NCI-H510A treated with DMSO at 0.1 percent for 48 hours (cell line): ENCODE measurements around the gene DGCR8.

Source experiments
- DNase-seq: peaks from one replicate; lab custom pipeline; 2025; lab: John Stamatoyannopoulos, UW

The DGCR8 gene

GRCh38 chr22:20109411-20110358 lies 29.6 kb downstream of the DGCR8 start:
- no peak for DNase-seq

DNA sequence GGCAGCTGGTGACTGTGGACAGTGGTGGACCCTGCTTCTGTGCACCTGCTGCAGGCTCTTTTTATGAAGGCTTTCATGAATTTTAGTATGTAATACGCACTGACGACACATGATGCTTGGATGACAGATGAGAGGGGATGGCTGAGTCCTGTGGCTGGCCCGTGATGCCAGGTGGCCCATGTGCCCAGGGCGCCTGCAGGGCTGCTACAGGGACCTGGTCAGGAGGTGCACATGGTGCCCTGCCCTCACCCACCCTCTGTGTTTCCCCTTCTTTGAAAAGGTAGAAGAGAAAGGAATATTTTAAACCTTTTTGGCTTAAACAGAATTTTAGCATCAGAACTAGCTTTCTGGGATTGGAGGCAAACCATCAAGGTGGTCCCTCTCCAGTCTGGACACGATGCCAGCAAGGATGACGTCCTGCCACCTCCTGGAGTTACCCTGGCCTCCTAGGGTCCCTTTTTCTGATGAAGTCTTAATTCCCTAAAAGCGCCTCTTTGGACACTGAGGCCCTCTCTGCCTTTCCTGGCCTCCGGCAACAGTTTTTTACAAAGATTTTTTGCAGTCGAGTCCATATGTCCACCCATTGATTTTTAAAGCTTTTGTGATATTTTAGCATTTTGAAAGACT lies 30.4 kb downstream of the DGCR8 start:
- DNase-seq: no peak

GRCh38 chr22:20111045-20111688 lies 31.1 kb downstream of the DGCR8 start:
- no peak for DNase-seq

GRCh38 chr22:20111689-20112622 lies 31.9 kb downstream of the DGCR8 start:
- DNase-seq: no peak

DNA sequence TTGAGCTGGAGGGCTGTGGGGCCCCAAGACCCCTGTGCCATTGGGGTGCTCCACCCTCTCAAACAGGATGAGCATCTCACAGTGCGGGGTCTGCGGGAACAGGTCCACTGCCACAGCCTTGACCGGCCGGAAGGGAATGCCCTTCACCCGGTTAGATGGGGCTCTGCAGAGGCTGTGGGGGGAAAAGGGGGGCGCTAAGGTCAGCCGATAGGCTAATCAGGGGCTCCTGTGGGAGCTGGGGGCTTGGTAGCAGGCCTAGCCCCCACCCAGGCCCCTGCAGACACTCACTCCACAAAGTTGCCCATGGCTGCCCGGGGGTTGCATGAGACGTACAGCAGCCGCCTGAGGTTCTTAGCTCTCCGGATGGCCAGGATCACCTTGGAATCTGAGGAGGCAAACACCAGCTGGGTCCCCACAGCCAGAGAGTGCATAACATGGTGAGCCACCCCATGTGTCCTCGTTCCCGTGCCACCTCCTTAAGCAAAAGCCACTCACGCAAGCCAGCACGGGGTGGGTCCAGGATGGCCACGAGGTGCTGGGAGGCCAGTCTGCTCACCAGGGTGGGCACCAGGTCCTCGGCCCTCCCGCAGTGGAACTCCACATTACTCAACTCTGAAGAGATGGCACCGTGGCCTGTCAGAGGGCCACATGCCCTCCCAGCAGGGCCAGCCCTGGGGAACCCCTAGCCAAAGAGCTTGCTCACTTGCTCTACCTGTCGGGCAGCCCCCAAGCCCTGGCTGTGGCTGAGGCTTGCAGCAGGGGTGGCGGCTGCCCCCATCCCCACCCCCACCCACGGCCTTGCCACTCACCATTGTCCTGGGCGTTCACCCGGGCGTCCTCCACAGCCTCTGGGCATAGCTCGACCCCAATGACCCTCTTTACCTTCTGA lies 32.8 kb downstream of the DGCR8 start:
- no peak for DNase-seq

DNA sequence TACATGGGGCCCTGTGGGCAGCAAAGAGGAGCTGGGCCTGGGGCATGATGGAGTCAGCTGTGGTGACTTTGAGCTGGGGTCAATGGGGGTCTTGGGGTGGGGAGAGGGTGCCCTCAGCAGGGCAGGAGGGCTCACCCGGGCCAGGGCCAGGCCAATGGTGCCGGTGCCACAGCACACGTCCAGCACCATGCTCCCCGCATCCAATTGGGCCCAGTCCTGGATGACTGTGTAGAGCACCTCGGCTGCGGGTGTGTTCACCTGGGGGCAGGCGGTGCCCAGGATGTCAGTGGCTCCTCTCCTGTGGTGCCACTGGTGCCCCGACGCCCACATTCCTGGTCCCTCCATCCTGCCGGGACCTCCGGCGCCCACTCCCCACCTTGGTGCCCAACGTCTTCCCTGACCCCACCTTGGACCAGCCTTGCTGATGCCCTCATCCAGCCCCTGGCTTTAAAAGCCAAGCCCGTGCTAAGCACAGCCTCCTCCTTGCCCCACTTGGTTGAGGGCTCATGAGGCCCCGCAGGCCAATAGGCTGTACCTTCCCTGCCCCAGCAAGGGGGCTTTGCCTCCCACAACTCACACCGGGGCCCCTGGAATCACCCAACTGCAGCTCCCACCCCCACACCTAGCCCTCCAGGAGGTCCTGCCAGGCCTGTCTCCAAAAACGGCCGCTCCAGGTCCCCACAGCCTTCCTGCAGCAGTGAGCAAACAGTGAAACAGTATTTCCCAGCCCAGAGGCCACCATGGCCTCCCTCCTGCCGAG lies 33.7 kb downstream of the DGCR8 start:
- DNase-seq: no peak

GRCh38 chr22:20114506-20115475 lies 34.8 kb downstream of the DGCR8 start:
- DNase-seq: no peak

DNA sequence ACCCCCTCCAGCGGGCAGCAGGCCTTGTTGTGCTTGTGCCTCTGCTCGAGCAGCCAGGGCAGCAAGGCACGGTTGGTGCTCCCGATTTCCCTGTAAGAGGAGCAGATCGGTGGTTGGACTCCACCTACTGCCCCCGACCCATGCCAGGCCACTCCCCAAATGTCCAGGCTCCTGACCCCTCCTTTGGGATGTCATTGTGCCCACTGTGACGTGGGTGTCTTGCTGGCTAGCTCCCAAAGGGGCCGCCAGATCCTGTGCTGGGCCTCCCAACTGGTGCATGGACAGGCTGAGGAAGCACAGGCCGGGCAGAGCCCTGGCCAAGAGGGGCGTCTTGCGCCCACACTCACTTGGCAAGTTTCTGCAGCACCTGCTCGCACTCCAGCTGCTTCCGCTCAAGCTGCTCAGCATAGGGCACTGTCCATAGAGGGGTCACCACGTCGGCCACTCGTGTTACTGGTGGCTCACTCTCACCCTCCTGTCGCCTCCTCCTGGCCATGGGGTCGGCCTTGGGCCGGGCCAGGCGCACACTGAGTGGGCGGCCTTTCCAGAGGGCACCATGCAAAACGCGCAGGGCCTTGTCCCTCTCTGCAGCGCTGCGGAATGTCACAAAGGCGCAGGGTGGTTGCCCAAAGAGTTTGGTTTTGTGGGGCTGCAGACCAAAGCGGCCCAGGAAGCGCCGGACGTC lies 35.8 kb downstream of the DGCR8 start, which contains the start of gene RANBP1:
RANBP1 (plus strand) TSS at position 414 of the 685 bp plus-strand sequence; CDS start at position 495, 81 bp downstream.
- no peak for DNase-seq

GRCh38 chr22:20116376-20116950 lies 36.4 kb downstream of the DGCR8 start:
- DNase-seq: no peak

GRCh38 chr22:20116951-20117632 lies 37.1 kb downstream of the DGCR8 start, which contains the start of gene TRMT2A:
Gene TRMT2A (minus strand): TSS chr22:20117226. CDS start chr22:20116906, 320 bp downstream.
- peak; percentile 96 for DNase-seq

GRCh38 chr22:20117633-20118299 lies 37.7 kb downstream of the DGCR8 start:
- DNase-seq: no peak

- DNase-seq: no peak
Measured at GRCh38 chr22:20118300-20119020, 38.4 kb downstream of the DGCR8 start.

- DNase-seq: no peak
Measured at GRCh38 chr22:20121856-20122415, 41.9 kb downstream of the DGCR8 start.

DNA sequence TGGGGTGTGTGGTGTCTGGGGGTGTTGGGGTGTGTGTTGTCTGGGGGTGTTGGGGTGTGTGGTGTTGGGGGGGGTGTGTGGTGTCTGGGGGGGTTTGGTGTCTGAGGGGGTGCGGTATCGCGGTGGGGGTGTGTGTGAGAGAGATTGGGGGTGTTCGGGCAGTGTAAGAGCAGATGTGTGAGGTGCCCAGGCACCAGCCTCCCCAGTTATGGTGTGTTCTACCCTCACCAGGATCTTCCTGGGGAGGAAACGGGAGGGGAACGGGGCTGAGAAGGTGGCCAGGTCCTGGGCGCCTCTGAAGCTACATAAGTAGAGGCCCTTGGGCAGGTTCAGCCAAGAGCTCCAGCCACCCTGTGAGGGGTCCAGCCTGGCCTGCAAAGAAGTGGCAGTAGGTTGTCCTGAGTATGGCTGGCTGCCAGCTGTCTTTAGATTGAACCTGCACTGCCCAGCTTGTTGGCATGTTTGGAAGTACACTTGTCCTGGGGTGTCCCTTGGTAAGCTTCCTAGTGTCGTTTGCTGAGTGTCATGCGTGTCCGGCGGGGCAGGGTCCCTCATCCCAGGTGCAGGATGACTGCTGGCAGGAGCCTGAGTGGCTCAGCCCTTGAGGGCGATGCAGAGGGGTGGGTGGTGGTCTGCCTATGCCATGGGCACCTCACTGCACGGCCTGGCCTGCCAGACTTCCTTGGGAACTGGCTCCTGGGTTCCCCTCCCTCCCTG lies 43.5 kb downstream of the DGCR8 start:
- DNase-seq: no peak
